OCI-LY1 (cell line): ENCODE data around the gene DUOX1.

Source experiments
- EZH2 ChIP-seq: fragments of 200-600 bp; sonication (generic), shearing (Covaris generic); IDR thresholded peaks from 2 replicates; pipeline ENCODE4 v1.8.0; 2017; ENCODE audit warnings: borderline replicate concordance, mixed run types, mild to moderate bottlenecking, antibody characterized with exemption, low read length, moderate library complexity, mixed read lengths
- TF ChIP-seq, protein P1 (sequence below): fragments of 200-600 bp; sonication (generic), shearing (Covaris generic); IDR thresholded peaks from 2 replicates; pipeline ENCODE4 v1.5.1; 2017; ENCODE audit warnings: mild to moderate bottlenecking, antibody characterized with exemption, low read length, moderate library complexity, mixed read lengths

DNA sequence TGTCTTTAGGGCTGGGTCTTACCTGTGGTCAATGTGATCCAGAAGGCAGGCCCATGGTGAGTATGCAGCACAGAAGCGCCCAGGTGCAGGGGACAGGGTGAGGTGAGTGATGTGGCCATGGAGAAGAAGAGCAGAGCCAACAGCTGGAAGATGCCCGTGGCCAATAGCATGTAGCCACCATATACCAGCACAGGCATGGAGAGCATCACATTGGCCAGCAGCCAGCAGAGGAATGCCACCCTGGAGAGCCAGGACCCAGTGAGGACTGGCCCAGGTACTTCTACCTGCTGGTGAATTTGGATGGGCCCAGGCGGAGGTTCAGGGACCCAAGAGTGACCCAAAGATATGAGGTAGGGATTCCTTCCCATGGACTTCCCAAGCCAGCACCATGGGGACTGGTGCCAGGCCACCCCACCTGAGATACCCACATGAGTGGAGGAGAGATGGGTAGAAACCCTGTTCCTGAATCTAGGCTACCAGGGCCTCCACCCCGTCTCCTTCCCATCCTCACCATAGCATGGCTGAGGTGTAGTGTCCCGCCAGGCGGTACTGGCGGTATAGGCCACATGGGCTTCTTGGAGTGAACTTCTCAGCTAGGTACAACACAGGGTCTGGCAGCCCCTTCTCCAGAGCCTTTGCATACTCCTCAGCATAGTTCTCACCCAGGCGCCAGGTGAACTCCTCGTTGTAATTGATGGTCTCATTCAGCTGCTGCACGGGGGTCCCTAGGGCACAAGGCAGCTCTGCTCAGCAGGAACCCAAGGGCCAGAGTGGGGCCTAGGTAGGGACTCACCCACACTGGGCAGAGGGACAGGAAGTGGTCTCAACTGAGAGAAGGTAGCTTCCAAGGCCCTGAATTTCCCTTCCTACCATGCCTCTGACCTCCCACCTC lies 9.5 kb upstream of the DUOX1 start:
- TF ChIP-seq, protein P1, sequence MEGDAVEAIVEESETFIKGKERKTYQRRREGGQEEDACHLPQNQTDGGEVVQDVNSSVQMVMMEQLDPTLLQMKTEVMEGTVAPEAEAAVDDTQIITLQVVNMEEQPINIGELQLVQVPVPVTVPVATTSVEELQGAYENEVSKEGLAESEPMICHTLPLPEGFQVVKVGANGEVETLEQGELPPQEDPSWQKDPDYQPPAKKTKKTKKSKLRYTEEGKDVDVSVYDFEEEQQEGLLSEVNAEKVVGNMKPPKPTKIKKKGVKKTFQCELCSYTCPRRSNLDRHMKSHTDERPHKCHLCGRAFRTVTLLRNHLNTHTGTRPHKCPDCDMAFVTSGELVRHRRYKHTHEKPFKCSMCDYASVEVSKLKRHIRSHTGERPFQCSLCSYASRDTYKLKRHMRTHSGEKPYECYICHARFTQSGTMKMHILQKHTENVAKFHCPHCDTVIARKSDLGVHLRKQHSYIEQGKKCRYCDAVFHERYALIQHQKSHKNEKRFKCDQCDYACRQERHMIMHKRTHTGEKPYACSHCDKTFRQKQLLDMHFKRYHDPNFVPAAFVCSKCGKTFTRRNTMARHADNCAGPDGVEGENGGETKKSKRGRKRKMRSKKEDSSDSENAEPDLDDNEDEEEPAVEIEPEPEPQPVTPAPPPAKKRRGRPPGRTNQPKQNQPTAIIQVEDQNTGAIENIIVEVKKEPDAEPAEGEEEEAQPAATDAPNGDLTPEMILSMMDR = no peak
- no peak for TF ChIP-seq EZH2
